K562 (cell line): ENCODE results near the gene SH2D7. TPM values are rescaled to one million over a fixed set of nuclear protein-coding genes. Genes with fewer than 3 reads are reported as not detected.

ENCODE experiments used
- CHCHD3 ChIP-seq: fragments of 250-450 bp; sonication (Bioruptor Pico); IDR thresholded peaks from 2 replicates; pipeline ENCODE4 v2.1.2; 2022; ENCODE audit warnings: mild to moderate bottlenecking
- FOSL1 ChIP-seq: fragments of 200-800 bp; sonication (Bioruptor generic); conservative IDR thresholded peaks from 2 replicates; pipeline ENCODE4 v1.6.1; 2016; ENCODE audit warnings: missing genetic modification characterization, missing compliant biosample characterization
- HEY1 ChIP-seq: fragments of 250-450 bp; sonication (Bioruptor Pico); IDR thresholded peaks from 2 replicates; pipeline ENCODE4 v1.5.0; 2020; ENCODE audit warnings: mild to moderate bottlenecking, moderate library complexity, borderline replicate concordance
- MXI1 ChIP-seq: IDR thresholded peaks from 2 replicates; pipeline ENCODE4 v1.6.1; 2011; ENCODE audit warnings: low read depth, mild to moderate bottlenecking, improper control_type of control experiment, low read length
- PTTG1 ChIP-seq: fragments of 450-650 bp; IDR thresholded peaks from 2 replicates; pipeline ENCODE4 v1.6.1; 2016; ENCODE audit warnings: low read depth, mild to moderate bottlenecking, missing genetic modification characterization, missing compliant biosample characterization
- RFX5 ChIP-seq: IDR thresholded peaks from 2 replicates; pipeline ENCODE4 v1.6.1; 2011; ENCODE audit warnings: low read depth, mild to moderate bottlenecking, improper control_type of control experiment, low read length
- SRSF9 ChIP-seq: fragments of 200-400 bp; formaldehyde crosslinking; IDR thresholded peaks from 2 replicates; pipeline ENCODE4 v1.6.1; 2017; ENCODE audit warnings: low read depth, low read length, borderline replicate concordance
- STAT5B ChIP-seq: fragments of 250-450 bp; sonication (Bioruptor Pico); IDR thresholded peaks from 2 replicates; pipeline ENCODE4 v1.8.0; 2021; ENCODE audit warnings: mild to moderate bottlenecking, inconsistent platforms
- TBP ChIP-seq: optimal IDR thresholded peaks from 2 replicates; pipeline ENCODE3; 2011; ENCODE audit warnings: low read depth, low read length, improper control_type of control experiment
- TCFL5 ChIP-seq: fragments of 250-450 bp; sonication (Bioruptor Pico); conservative IDR thresholded peaks from 2 replicates; pipeline ENCODE4 v1.6.1; 2021; ENCODE audit warnings: mild to moderate bottlenecking, moderate library complexity, matching md5 sums
- THRAP3 ChIP-seq: fragments of 450-650 bp; IDR thresholded peaks from 2 replicates; pipeline ENCODE4 v1.6.1; 2016; ENCODE audit warnings: mild to moderate bottlenecking, inconsistent platforms, borderline replicate concordance
- USF2 ChIP-seq: sonication (generic); formaldehyde crosslinking; IDR thresholded peaks from 2 replicates; pipeline ENCODE4 v1.5.0; 2020; ENCODE audit warnings: missing genetic modification reagents
- ZEB2 ChIP-seq: fragments of 450-650 bp; IDR thresholded peaks from 2 replicates; pipeline ENCODE4 v1.6.1; 2016
- ZNF197 ChIP-seq: fragments of 200-800 bp; sonication (Bioruptor generic); IDR thresholded peaks from 2 replicates; pipeline ENCODE4 v1.6.1; 2016; ENCODE audit warnings: low read depth, missing genetic modification characterization, missing compliant biosample characterization
- ZNF23 ChIP-seq: fragments of 250-450 bp; sonication (Bioruptor Pico); IDR thresholded peaks from 2 replicates; pipeline ENCODE4 v1.4.0; 2020; ENCODE audit warnings: mild to moderate bottlenecking
- ZNF311 ChIP-seq: fragments of 250-450 bp; sonication (Bioruptor Pico); IDR thresholded peaks from 2 replicates; pipeline ENCODE4 v1.4.0; 2020; ENCODE audit warnings: mild to moderate bottlenecking, moderate library complexity
- polyA plus RNA-seq, 8 experiments: library from polyadenylated mRNA; depleted of rRNA in 4 of 8; stranded (reverse) in 5 of 8; unstranded in 3 of 8; fragments of >200 nt; fragmentation: Nextera tagmentation in 2 of 8; fragmentation: Illumina TruSeq in 1 of 8; extraction: Ambion mirVana in 2 of 8; extraction: Trizol in 1 of 8; gene quantifications; 2 replicates each; pipeline versions ENCODE4 v1.2.1 to v1.2.3, GENCODE V29; 2011 to 2014; ENCODE audit warnings: inconsistent platforms in 1 of 8, missing spikeins in 1 of 8
- total RNA-seq, 7 experiments: library from RNA; depleted of rRNA in 6 of 7; stranded (reverse); fragments of >200 nt in 6 of 7; fragmentation: Illumina TruSeq in 2 of 7; extraction: Trizol in 2 of 7; gene quantifications; 2 replicates each; pipeline versions ENCODE4 v1.2.1 to v1.2.3, GENCODE V29; 2011 to 2021; ENCODE audit warnings: low replicate concordance in 1 of 7
- TF ChIP-seq, protein P1 (sequence below): fragments of 250-450 bp; sonication (Bioruptor Pico); IDR thresholded peaks from 2 replicates; pipeline ENCODE4 v1.8.0; 2022; ENCODE audit warnings: inconsistent platforms
- TF ChIP-seq, protein P2 (sequence below): fragments of 250-450 bp; sonication (Bioruptor Pico); IDR thresholded peaks from 2 replicates; pipeline ENCODE4 v1.5.0; 2020; ENCODE audit warnings: mild to moderate bottlenecking, borderline replicate concordance
- TF ChIP-seq, protein P3 (sequence below): fragments of 250-450 bp; sonication (Bioruptor Pico); IDR thresholded peaks from 2 replicates; pipeline ENCODE4 v1.5.0; 2021; ENCODE audit warnings: mild to moderate bottlenecking, moderate library complexity

The SH2D7 gene
- total and polyA plus RNA-seq, 9 of the 15 experiments (the other 6 are each of a cell fraction or from before 2014, with no cell fraction given): not detected

DNA sequence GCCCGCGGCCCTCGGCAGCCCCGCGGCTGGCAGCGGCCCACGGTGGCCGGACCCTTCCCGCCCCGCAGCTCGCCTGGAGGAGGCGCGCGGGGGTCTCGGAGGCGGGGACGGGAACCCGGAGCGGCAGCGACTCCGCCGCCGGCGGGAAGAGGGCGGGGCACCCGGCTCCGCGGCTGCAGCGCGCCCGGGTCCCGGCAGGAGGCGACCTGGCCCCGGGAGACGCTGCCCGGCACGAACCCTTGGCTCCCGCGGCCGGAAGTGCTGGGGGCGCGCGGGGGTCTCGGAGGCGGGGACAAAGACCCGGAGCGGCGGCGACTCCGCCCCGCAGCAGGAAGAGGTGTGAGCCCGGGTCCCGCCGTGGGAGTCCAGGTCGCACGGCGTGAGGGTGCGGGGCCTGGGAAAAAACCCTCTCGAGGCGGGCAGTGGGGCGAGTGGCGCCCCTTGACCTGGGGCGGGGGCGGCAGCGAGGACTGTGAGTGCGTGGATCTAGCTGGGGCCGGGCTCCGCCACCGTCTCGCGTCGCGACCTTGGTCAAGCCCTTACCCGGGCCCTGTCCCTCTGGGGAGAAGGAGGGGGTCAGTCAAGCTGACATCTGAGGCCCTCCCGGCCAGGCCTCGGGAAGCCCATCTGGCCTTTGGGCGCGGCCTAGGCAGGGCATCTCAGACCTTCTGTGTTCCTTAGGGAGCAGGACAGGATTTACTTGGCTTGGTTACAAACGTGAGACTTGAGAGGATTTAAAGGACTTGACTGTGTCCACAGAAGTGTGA is 39.1 kb downstream of the SH2D7 start, which contains the start of gene CIB2 (continued):
- TF ChIP-seq RFX5 (no peak), STAT5B (no peak), ZNF23 (CRISPR knock-in tag) (no peak), MXI1 (no peak), ZNF311 (CRISPR knock-in tag) (no peak), TBP (no peak), PTTG1 (tag) (no peak), TCFL5 (CRISPR knock-in tag) (no peak), USF2 (no peak), CHCHD3 (CRISPR knock-in tag) (no peak), ZNF197 (no peak), HEY1 (CRISPR knock-in tag) (no peak), SRSF9 (no peak), ZEB2 (no peak), THRAP3 (no peak), FOSL1 (tag) (no peak)
- TF ChIP-seq, protein P1, sequence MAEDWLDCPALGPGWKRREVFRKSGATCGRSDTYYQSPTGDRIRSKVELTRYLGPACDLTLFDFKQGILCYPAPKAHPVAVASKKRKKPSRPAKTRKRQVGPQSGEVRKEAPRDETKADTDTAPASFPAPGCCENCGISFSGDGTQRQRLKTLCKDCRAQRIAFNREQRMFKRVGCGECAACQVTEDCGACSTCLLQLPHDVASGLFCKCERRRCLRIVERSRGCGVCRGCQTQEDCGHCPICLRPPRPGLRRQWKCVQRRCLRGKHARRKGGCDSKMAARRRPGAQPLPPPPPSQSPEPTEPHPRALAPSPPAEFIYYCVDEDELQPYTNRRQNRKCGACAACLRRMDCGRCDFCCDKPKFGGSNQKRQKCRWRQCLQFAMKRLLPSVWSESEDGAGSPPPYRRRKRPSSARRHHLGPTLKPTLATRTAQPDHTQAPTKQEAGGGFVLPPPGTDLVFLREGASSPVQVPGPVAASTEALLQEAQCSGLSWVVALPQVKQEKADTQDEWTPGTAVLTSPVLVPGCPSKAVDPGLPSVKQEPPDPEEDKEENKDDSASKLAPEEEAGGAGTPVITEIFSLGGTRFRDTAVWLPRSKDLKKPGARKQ (CRISPR knock-in tag): no peak
- TF ChIP-seq, protein P2, sequence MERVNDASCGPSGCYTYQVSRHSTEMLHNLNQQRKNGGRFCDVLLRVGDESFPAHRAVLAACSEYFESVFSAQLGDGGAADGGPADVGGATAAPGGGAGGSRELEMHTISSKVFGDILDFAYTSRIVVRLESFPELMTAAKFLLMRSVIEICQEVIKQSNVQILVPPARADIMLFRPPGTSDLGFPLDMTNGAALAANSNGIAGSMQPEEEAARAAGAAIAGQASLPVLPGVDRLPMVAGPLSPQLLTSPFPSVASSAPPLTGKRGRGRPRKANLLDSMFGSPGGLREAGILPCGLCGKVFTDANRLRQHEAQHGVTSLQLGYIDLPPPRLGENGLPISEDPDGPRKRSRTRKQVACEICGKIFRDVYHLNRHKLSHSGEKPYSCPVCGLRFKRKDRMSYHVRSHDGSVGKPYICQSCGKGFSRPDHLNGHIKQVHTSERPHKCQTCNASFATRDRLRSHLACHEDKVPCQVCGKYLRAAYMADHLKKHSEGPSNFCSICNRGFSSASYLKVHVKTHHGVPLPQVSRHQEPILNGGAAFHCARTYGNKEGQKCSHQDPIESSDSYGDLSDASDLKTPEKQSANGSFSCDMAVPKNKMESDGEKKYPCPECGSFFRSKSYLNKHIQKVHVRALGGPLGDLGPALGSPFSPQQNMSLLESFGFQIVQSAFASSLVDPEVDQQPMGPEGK (CRISPR knock-in tag): no peak
- TF ChIP-seq, protein P3, sequence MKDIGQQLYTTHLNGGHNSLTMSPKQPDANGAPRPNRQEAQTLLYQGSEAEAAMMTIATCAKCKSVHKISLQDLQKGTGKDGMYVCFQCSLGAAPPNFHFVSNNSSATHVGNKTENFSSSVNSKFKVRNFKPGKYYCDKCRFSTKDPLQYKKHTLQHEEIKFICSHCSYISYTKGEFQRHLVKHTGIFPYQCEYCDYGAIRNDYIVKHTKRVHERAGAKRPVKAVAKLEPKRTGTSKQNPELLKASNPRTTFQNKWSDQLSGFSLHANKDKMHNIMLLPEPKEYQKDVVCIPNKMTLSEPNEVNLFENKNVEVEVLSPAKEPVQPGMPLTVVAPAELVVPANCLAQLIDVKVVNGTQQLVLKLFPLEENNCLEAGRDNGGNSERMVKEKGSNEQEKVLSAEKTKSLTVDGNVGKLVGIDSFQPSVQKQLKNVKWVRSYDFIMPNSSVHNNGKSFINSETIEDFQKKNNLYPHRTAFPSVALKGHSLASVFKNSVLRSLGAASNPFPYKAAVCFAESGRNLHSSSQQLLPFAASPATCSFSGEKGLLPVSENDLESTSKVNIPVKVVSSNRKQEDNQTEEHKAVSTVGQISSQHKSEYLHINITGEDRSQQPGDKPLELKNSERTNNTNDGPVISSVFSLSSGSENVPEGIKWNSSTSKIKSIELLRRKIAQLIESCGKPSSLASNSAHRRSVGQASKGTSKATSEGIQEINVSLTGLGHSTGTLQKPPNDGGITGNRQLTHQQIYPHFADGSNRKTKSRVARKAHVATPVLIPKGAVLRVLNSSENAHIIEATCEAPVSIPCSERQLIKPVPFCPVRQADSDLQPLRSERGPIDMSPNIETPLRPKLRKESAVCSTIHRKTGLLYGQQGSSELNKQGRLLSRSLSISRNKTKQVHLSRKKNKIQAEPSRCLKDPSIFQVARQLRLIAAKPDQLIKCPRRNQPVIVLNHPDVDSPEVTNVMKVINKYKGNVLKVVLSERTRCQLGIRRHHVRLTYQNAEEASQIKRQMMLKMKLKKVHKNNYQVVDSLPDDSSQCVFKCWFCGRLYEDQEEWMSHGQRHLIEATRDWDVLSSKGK (CRISPR knock-in tag): no peak
